H1 (cell line): ENCODE results near the gene RNF114. TPM values are rescaled to one million over a fixed set of nuclear protein-coding genes. Genes with fewer than 3 reads are reported as not detected.
A peak's percentile ranks its signal among the peaks of the same experiment; 100 is the strongest.

ENCODE experiments used
- CTCF ChIA-PET: fragments of 300-600 bp; sonication (Branson Sonifier 250); formaldehyde crosslinking; loops from one replicate; lab custom pipeline; 2021; ENCODE audit not compliant: partially characterized antibody; lab: Charles Lee
- POLR2A ChIA-PET: fragments of 300-600 bp; sonication (Branson Sonifier 250); formaldehyde crosslinking; loops from one replicate; lab custom pipeline; 2021; ENCODE audit warnings: inconsistent platforms; ENCODE audit not compliant: partially characterized antibody; lab: Charles Lee
- DNase-seq, 2 experiments: peaks; one replicate each; pipeline versions ENCODE4 v3.0.0 to v3.0.0-alpha.2; 2010 to 2022; ENCODE audit warnings: low spot score in 2 of 2, low read depth in 1 of 2, mixed read lengths in 1 of 2
- FAIRE-seq: peaks from 2 replicates; lab custom pipeline; 2011; peaks lifted over from hg19 to GRCh38; lab: Jason Lieb, UNC
- H2AFZ ChIP-seq: 2 replicates; pipeline ENCODE4 v1.8.1; 2012; ENCODE audit warnings: low read length, inconsistent platforms
- H2AK5ac ChIP-seq: 2 replicates; pipeline ENCODE4 v1.6.1; 2013; ENCODE audit warnings: low read depth, low read length
- H2BK120ac ChIP-seq: replicated peaks from 2 replicates; pipeline ENCODE3; 2013; ENCODE audit warnings: low read depth, low read length, inconsistent platforms
- H2BK12ac ChIP-seq: 2 replicates; pipeline ENCODE4 v1.6.1; 2013; ENCODE audit warnings: low read depth, low read length
- H2BK15ac ChIP-seq: 2 replicates; pipeline ENCODE4 v1.6.1; 2013; ENCODE audit warnings: low read length
- H2BK20ac ChIP-seq: 2 replicates; pipeline ENCODE4 v1.6.1; 2013; ENCODE audit warnings: low read length
- H2BK5ac ChIP-seq: 2 replicates; pipeline ENCODE4 v1.6.1; 2013; ENCODE audit warnings: low read depth, low read length
- H3K14ac ChIP-seq: 2 replicates; pipeline ENCODE4 v1.6.1; 2013; ENCODE audit warnings: inconsistent platforms; ENCODE audit not compliant: insufficient read length
- H3K18ac ChIP-seq: 2 replicates; pipeline ENCODE4 v1.6.1; 2013; ENCODE audit warnings: low read length; ENCODE audit errors: extremely low read depth
- H3K23ac ChIP-seq: 2 replicates; pipeline ENCODE4 v1.6.1; 2013; ENCODE audit warnings: inconsistent platforms; ENCODE audit not compliant: insufficient read length
- H3K23me2 ChIP-seq: 2 replicates; pipeline ENCODE4 v1.6.1; 2013; ENCODE audit warnings: low read depth, low read length
- H3K27ac ChIP-seq: 2 replicates; pipeline ENCODE4 v1.6.1; 2011; ENCODE audit warnings: low read depth, low read length, inconsistent platforms
- H3K27me3 ChIP-seq, 4 experiments: replicated peaks in 1 of 4; 1 replicate in 1 of 4; 2 replicates in 3 of 4; pipeline versions ENCODE4 v1.6.1 to v1.8.1; 2011 to 2013; ENCODE audit warnings: low read length in 3 of 4, mild to moderate bottlenecking in 3 of 4, inconsistent platforms in 2 of 4, mixed read lengths in 2 of 4, moderate library complexity in 1 of 4; ENCODE audit not compliant: control insufficient read depth in 3 of 4, insufficient read depth in 3 of 4; ENCODE audit errors: extremely low read depth in 1 of 4
- H3K36me3 ChIP-seq, 4 experiments: 2 replicates each; pipeline versions ENCODE4 v1.6.1 to v1.8.1; 2011 to 2013; ENCODE audit warnings: mild to moderate bottlenecking in 4 of 4, low read length in 3 of 4, moderate library complexity in 2 of 4, control low read depth in 1 of 4, inconsistent platforms in 1 of 4; ENCODE audit not compliant: insufficient read depth in 4 of 4, control insufficient read depth in 2 of 4
- H3K4ac ChIP-seq: replicated peaks from 2 replicates; pipeline ENCODE3; 2013; ENCODE audit warnings: low read length, low read depth, mixed read lengths, inconsistent platforms; ENCODE audit not compliant: insufficient read length
- H3K4me1 ChIP-seq, 4 experiments: replicated peaks in 1 of 4; 1 replicate in 1 of 4; 2 replicates in 3 of 4; pipeline versions ENCODE4 v1.6.1 to v1.8.1; 2011 to 2013; ENCODE audit warnings: low read length in 3 of 4, inconsistent platforms in 2 of 4, mixed read lengths in 1 of 4; ENCODE audit not compliant: insufficient read depth in 4 of 4, control insufficient read depth in 3 of 4
- H3K4me2 ChIP-seq, 2 experiments: 2 replicates each; pipeline versions ENCODE4 v1.6.1 to v1.8.1; 2011 to 2013; ENCODE audit warnings: low read depth in 2 of 2, low read length in 2 of 2, control low read depth in 1 of 2, inconsistent platforms in 1 of 2, mild to moderate bottlenecking in 1 of 2; ENCODE audit not compliant: insufficient read depth in 1 of 2
- H3K4me3 ChIP-seq, 4 experiments: fragments of 200-600, 300-600 bp in 1 of 4; sonication (generic), shearing (Covaris generic), sonication (Bioruptor Twin) in 1 of 4; 2 replicates each; pipeline versions ENCODE4 v1.5.1 to v1.8.1; 2011 to 2016; ENCODE audit warnings: low read length in 4 of 4, low read depth in 3 of 4, control low read depth in 2 of 4, inconsistent platforms in 2 of 4, mild to moderate bottlenecking in 2 of 4, mixed read lengths in 1 of 4, moderate library complexity in 1 of 4; ENCODE audit not compliant: insufficient read depth in 2 of 4; ENCODE audit errors: extremely low read depth in 1 of 4
- H3K56ac ChIP-seq: replicated peaks from 2 replicates; pipeline ENCODE3; 2013; ENCODE audit warnings: low read depth, mild to moderate bottlenecking, mixed read lengths, low read length, inconsistent platforms; ENCODE audit not compliant: insufficient read length
- H3K79me1 ChIP-seq: 2 replicates; pipeline ENCODE4 v1.6.1; 2013; ENCODE audit warnings: low read depth, low read length, control low read depth
- H3K79me2 ChIP-seq, 2 experiments: 2 replicates each; pipeline versions ENCODE4 v1.6.1 to v1.8.1; 2012 to 2013; ENCODE audit warnings: low read length in 2 of 2, mild to moderate bottlenecking in 2 of 2, inconsistent platforms in 1 of 2; ENCODE audit not compliant: insufficient read depth in 2 of 2, control insufficient read depth in 1 of 2
- H3K9ac ChIP-seq, 4 experiments: replicated peaks in 1 of 4; 1 replicate in 1 of 4; 2 replicates in 3 of 4; pipeline versions ENCODE4 v1.6.1 to v1.8.1; 2011 to 2013; ENCODE audit warnings: low read depth in 3 of 4, low read length in 3 of 4, control low read depth in 2 of 4, mild to moderate bottlenecking in 2 of 4, moderate library complexity in 2 of 4, inconsistent platforms in 1 of 4; ENCODE audit errors: extremely low read depth in 1 of 4
- H3K9me3 ChIP-seq, 2 experiments: 2 replicates each; pipeline versions ENCODE4 v1.6.1 to v1.8.1; 2012 to 2013; ENCODE audit warnings: mild to moderate bottlenecking in 2 of 2, moderate library complexity in 2 of 2, control low read depth in 1 of 2, inconsistent platforms in 1 of 2, low read depth in 1 of 2, low read length in 1 of 2, mixed read lengths in 1 of 2; ENCODE audit not compliant: insufficient read depth in 2 of 2
- H4K20me1 ChIP-seq, 2 experiments: replicated peaks in 1 of 2; 2 replicates each; pipeline versions ENCODE3 to v1.8.1; 2011 to 2013; ENCODE audit warnings: inconsistent platforms in 2 of 2, low read length in 2 of 2, mild to moderate bottlenecking in 1 of 2; ENCODE audit not compliant: insufficient read depth in 2 of 2, control insufficient read depth in 1 of 2
- H4K5ac ChIP-seq: 2 replicates; pipeline ENCODE4 v1.6.1; 2013; ENCODE audit warnings: low read length, low read depth, mixed read lengths, inconsistent platforms; ENCODE audit not compliant: insufficient read length
- H4K8ac ChIP-seq: 2 replicates; pipeline ENCODE4 v1.8.0; 2013; ENCODE audit warnings: mild to moderate bottlenecking, moderate library complexity, low read length, inconsistent platforms; ENCODE audit not compliant: insufficient read depth; ENCODE audit errors: extremely low read depth
- H4K91ac ChIP-seq: replicated peaks from 2 replicates; pipeline ENCODE3; 2013; ENCODE audit warnings: low read length, mixed read lengths, inconsistent platforms; ENCODE audit not compliant: insufficient read length
- WGBS, 2 experiments: shearing (Covaris generic) in 1 of 2; methylation state at CpG; one replicate each; pipeline versions ENCODE4 v1.1.6 to v1.1.7; 2013 to 2015; ENCODE audit warnings: low lambda C conversion rate in 2 of 2, mixed read lengths in 2 of 2, inconsistent platforms in 1 of 2, low coverage in 1 of 2, missing lambda C conversion rate in 1 of 2; ENCODE audit not compliant: insufficient replicate concordance in 2 of 2, insufficient coverage in 1 of 2, insufficient read length in 1 of 2; ENCODE audit errors: extremely low coverage in 1 of 2, missing lambda C conversion rate in 1 of 2; 5-methylcytosine and 5-hydroxymethylcytosine counted together
- polyA plus RNA-seq, 7 experiments: library from polyadenylated mRNA; depleted of rRNA in 3 of 7; stranded (reverse) in 5 of 7; unstranded in 2 of 7; fragments of >200 nt in 5 of 7; fragments of 200-250 nt in 2 of 7; gene quantifications; 1 replicate in 5 of 7; 2 replicates in 1 of 7; 4 replicates in 1 of 7; pipeline versions ENCODE4 v1.2.1 to v1.2.3, GENCODE V29; 2011 to 2013; ENCODE audit warnings: missing spikeins in 2 of 7, mixed read lengths in 2 of 7
- total RNA-seq: library from RNA; stranded (reverse); fragmentation: NEBNext Ultra II Directional; extraction: Animal tissue kit (Norgen Biotek cat#: 25700); gene quantifications from 2 replicates; pipeline ENCODE4 v1.2.1, GENCODE V29; 2021

The RNF114 gene
- total and polyA plus RNA-seq, 2 of the 8 experiments (the other 6 are each of a cell fraction or from before 2014, with no cell fraction given), result 81.7 to 89.9 TPM

DNA sequence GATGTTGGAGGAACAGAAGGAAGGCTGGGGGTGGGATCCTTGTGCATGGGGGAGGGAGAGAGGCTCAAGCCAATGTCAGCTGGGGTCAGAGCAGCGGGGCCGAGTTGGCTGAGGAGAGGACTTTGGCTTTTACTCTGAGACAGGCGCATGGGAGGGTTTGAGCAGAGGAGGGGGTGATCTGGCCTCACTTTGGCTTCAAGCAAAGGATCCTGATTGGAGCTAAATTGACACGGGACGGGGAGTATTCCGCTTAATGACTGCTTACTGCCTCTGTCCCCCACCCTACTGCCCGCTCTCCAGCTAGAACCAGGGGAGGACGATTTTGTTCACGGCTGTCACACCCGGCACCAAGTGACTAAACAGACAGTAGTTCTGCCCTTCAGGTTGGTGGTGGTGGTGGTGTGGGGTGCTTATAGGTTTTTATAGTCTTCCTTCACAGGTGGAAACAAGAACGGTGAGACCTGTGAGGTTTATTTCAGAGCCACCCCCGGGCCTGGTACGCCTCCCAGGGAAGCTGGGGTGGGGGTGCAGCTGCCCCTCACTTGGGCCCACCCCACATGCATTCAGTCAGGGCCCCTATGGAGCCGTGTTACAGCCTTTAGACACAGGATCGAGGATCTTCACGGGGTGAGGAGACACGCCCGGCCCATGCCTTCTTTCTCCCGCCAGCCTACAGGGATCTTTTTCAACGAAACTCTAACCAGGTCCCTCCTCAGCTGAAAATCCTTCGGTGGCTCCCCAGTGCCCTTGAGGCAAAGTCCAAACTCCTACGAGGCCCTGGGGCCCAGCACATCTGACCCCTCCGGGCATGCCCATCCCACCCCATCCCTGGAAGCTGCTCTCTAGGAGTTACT, 45.2 kb downstream of the RNF114 start:
- Histone ChIP-seq H2BK20ac (no peak overlapping the region), H3K36me3 (peaks cover 0 to 9% (median 0%) of the 10 kb centered on the region in 4 experiments; a peak in 1 of 8 replicates), H2BK120ac (no peak overlapping the region), H3K18ac (peak overlapping the region; percentile 75), H2AFZ (no peak overlapping the region), H3K23me2 (peaks cover 12% of the 10 kb centered on the region), H2AK5ac (no peak overlapping the region), H2BK15ac (no peak overlapping the region; the same call in 1 of the 2 replicates), H4K5ac (no peak overlapping the region), H4K91ac (no peak overlapping the region), H3K14ac (no peak overlapping the region), H3K4me1 (peaks cover 7 to 39% (median 27%) of the 10 kb centered on the region in 4 experiments), H3K79me2 (peaks cover 0 to 8% of the 10 kb centered on the region in 2 experiments; a peak in 2 of 4 replicates), H3K27ac (no peak overlapping the region), H3K9me3 (no peaks in the 10 kb centered on the region), H3K56ac (no peak overlapping the region), H3K4me2 (peak overlapping the region; percentile 78 to 89), H2BK12ac (peak overlapping the region; percentile 0; the same call in 1 of the 2 replicates), H3K27me3 (peaks cover 0 to 17% (median 15%) of the 10 kb centered on the region in 4 experiments; a peak in 6 of 7 replicates), H3K79me1 (peaks cover 2% of the 10 kb centered on the region; the same call in 1 of the 2 replicates), H4K20me1 (peaks cover 2% of the 10 kb centered on the region in 2 experiments), H3K9ac (no peak overlapping the region), H2BK5ac (peak overlapping the region; percentile 38; the same call in 1 of the 2 replicates), H3K23ac (no peak overlapping the region), H4K8ac (no peak overlapping the region; the same call in 1 of the 2 replicates), H3K4me3 (peak overlapping the region in 3 of 4 experiments; percentile 23 to 61 (median 30); a peak in 4 of 8 replicates), H3K4ac (no peak overlapping the region)
- ChIA-PET CTCF (interaction anchor here (0.7 to 21.7 kb wide), 14 partner anchors 8 to 198 kb away, joined by 3 to 514 read pairs (median 5); partner anchors contain the start of gene PEDS1), POLR2A (interaction anchor here (0.6 to 15.6 kb wide), 17 partner anchors 7 to 564 kb away, joined by 3 to 287 read pairs (median 5); partner anchors contain the start of gene RNF114)
- DNase-seq (no peak), FAIRE-seq (no peak)
- WGBS, 2 experiments, result 80% methylated on average over 23 of the region's 23 CpGs; no CpG with 5 or more reads in 1 of the 2 experiments
